Measurements from ENCODE around the gene TIMP3.
"Not testable (repeated sequence)": the region's sequence is repeated elsewhere in the genome, so short reads cannot be mapped to it uniquely, and the experiment has no call there.

TIMP3 gene

DNA sequence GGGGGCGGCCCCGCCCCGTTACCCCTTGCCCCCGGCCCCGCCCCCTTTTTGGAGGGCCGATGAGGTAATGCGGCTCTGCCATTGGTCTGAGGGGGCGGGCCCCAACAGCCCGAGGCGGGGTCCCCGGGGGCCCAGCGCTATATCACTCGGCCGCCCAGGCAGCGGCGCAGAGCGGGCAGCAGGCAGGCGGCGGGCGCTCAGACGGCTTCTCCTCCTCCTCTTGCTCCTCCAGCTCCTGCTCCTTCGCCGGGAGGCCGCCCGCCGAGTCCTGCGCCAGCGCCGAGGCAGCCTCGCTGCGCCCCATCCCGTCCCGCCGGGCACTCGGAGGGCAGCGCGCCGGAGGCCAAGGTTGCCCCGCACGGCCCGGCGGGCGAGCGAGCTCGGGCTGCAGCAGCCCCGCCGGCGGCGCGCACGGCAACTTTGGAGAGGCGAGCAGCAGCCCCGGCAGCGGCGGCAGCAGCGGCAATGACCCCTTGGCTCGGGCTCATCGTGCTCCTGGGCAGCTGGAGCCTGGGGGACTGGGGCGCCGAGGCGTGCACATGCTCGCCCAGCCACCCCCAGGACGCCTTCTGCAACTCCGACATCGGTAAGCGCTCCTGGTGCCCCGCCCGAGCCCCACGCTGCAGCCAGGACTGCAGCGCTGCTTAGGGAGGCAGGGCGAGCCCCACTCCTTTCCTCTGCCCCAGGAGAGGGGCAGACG, at the start of gene TIMP3:
Gene TIMP3, plus strand, starts transcription at position 169 of the 700 bp plus-strand sequence. Its CDS starts 297 bp downstream, at position 466.
- no peak for DNase-seq

DNA sequence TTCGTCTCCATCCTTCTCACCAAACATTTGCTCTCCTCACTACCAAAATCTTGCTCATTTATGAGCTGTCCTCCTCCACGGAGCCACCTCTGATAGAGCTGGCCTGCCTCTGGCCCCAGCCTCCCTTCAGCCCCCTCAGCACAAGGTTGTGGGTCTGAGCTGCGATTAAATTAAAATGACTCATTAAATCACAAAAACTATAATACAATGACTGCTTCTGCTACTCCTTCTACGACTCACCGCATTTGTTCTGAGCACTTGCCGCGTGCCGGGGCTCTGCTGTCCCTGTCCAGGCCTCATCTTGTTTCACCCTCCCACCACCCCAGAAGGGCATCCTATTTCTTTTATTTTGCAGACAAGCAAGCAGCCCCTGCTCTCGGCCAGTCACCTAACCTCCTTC, 49.2 kb upstream of the TIMP3 start:
- no peak for DNase-seq

DNA sequence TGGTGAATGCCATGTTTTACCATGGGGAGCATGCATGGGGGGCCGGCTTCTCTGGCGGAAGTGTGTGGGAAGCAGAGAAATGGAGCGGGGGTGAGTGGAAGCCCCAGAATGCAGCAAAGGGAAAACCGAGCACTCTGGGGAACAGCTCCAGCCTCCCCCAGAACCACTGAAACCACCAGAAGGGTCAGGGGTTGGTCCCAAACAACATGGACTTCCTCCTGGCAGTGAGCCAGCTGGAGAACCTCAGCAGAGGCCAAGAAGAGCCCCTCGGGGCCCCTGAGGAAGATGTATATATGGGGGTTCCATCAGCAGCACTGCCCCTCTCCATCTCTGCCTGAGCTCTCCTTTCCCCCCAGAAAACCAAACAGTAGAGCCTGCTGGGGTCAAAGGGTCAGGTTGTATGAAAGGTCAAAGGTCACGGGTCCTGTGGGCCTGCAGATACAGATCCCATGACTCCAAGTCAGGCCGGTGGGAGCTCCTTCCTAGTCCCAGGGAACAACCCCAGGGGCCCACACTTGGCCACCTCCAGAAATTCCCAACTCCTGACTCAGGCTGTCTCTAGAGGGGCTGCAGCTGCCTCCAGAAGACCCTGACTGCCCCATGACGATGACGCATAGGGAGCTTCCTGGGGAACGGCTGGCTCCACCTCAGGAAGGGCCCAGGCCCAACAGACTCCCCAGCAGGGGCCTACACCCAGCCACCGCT, 48.5 kb upstream of the TIMP3 start:
- DNase-seq = no peak

DNA sequence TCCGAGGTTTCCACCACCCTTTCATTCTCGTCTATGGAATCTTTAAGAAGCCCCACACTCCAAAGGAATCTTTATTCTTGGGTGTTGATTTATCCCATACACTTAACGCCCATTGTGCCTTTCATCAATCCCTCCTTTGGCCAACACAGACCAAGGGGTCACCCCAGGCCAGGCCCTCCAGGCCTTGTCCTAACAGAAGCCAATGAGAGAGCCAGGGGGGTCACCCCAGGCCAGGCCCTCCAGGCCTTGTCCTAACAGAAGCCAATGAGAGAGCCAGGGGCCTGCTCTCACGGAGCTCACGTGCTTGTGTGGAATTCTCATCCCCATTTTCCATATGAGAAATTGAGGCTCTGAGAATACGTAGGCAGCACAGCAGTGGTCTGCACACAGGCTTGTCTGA, 47.9 kb upstream of the TIMP3 start:
- no peak for DNase-seq

DNA sequence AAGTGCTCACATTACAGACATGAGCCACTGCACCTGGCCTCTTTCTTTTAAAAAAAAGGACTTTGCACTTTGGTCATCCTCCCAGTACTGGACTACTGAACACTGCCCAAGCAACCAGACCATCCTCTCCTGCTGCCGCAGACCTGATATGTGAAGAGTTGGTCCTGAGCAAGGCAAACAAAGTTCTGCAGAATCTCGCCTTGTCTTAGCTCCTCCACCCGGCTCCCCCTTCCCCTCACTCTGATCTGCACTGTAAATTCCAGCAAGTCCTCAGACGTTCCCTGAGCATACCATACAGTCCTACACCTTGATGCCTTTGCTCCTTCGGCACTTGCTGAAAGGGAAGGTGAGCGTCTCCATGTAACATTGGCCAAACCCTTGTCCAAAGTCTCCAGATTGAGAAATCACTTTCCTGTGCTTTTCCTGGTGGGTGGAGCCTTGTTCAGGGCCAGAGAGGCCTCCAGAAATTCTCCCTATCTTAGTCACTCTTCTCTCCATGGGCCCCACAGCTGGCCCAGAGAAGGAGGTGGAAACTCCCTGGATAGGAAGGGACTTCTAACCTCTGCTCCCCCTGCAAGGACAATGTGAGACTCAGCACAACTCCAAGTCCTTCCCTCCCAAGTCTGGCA, 47.0 kb upstream of the TIMP3 start:
- no peak for DNase-seq

DNA sequence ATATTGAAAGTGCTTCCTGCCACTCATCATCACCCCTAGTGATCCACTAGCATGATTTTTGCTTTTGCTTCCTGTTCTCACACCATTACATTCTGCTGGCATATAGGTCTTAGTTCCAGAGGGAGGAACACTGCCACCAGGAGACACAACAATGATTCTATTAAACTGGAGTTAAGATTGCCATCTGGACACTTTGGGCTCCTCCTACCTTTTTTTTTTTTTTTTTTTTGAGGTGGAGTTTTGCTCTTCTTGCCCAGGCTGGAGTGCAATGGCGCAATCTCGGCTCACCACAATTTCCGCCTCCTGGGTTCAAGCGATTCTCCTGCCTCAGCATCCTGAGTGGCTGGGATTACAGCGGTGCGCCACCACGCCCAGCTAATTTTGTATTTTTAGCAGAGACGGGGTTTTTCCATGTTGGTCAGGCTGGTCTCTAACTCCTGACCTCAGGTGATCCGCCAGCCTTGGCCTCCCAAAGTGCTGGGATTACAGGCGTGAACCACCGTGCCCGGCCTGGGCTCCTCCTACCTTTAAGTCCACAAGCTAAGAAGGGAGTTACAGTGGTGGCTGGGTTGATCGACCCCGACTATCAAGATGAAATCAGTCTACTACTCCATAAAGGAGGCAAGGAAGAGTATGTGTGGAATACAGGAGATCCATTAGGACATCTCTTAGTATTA, 44.3 kb upstream of the TIMP3 start:
- DNase-seq = not testable (repeated sequence)

DNA sequence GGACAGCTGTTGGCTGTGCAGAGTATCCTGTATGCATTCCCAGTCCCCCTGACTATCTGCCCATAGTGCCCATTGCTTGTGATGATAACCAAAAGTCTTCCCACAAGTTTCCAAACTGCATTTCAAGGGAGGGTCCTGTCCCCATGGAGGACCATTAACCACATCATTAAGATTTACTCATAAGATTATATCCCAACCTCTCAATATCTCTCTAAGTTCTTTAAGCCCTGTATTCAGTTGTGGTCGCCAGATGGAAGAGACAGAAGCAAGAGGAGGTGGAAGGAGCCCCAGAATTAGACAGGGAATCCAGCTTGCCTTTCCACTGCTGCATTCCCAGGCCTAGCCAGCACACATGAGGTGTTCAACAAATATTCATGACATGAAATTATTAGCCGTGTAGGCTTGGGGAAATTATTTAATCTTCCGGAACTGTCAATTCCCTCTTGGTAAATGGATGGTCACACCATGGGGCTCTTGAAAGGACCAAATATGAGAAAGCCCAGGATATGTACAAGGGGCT, 42.6 kb upstream of the TIMP3 start:
- no peak for DNase-seq

DNA sequence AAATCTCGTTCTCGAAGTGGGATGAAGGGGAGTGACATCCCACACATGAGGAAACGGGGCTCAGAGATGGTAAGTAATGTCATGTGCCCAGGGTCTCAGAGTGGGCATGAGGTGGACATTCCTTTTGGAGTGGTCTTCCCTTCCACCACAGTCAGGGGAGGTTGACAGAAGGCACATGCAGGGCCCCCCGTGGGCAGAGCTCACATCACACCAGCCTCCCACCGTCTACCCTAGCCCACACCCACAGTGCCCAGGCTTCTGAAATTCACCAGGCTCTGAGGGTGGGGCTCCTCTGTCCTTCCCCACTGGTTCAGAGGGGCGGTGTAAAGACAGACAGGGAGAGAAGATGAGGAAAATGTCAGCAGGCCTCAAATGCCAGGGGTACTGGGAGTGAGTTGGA, 41.1 kb upstream of the TIMP3 start:
- no peak for DNase-seq

DNA sequence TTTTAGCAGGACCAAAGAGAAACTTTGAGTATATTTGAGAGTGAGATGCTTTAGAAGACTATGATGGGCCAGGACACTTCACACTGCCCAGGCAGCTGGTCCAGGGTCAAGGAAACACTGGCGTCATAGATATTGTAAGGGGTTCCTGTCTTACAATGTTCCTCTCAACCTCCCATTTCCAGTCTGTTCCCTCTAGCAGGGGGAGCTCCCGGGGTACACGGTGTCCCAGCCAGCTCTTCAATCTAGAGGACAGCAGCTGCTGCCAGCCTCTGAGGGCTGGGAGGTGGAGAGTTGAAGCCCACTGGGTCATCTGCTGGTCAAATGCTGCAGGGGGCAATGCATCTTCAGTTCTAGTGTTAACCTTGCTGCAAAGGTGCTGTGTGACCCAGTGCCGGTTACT, 40.7 kb upstream of the TIMP3 start:
- DNase-seq = no peak

DNA sequence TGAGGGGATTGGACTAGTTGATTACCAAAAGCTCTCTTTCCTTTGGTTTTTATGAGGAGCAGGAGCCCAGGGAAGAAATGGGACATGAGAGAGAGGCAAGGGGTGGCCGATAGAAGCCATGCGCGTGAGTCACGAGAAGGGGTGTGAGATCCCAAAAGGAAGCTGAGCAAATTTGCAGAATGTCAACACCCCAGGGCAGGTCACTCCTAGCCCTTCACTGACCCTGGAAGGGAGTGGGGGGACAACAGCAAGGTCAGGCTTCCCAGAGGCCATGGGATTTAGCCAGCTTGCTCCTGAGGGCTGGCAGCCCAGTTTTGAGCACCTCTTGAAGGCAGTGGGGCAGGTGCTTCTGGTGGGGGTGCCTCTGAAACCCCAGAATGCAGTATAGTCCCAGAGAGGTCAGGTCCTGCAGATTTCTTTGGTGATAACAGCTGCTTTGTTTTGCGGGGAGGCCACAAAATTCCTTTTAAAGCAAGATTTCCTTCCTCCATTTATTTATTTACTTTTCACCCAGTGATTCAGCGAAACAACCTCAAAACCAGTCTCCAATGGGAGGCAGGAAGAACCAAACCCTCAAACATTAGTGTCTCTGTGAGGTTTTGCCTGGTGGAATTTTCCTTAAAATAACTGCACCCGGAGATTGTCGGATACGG, 40.1 kb upstream of the TIMP3 start:
- no peak for DNase-seq

DNA sequence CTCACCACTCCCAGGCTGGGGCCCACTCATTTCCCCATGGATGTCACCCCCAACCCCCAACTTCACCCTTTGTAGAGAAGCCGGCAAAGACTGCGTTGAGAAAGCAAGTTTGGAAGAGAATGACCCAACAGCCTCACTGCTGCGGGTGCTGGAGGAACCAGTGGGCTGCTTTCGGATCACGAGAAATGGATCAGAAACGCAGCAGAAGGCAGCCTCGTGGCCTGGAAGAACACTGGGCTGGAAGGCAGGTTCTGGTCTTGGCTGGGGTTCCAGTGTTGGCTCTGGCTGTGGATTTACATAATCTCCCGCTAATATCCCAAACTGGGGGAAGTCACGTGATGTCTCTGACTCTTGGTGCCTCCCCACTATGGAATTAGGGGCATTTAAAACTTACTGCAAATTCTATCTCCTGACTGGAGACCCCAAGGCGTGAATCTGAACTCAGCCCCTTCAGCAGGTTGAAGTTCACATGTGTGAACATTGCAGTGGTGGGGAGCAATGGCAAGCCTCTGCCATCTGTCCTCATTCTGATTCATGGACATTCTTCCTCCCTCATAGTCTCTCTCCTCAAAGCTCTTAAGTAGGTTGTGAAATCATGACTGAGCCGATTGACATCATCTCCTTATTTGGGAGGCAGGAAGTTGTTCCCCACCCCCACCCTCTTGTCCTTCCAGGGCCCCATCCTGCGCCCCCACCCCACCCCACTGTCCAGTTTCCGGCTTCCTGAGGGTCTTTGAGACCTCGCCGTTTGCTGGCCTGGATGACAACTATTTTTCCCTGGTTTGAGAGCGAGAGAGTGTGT, 37.0 kb upstream of the TIMP3 start:
- no peak for DNase-seq

DNA sequence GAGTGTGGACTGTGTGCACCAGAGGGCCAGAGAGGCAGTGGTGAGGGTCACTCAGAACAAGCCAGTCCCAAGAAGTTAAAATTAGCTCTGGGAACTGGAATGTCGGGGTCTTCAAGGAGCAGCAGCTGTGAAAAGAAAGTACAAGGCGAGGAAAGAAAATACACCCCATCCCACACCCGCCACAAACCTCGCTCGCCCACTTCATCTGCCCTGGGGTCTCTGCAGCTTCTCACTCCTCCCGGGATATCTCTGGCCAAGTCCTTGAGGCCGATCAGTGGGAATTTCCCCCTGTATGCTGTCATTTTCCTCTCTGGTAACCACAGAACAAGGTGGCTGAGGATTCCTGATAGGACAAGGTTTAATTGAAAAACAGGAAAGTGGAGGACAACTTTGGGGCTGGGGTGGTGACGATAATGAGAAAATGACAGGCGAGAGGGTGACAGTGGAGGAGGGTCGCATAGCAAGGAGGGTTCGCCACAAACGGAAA, 36.3 kb upstream of the TIMP3 start:
- DNase-seq = no peak

DNA sequence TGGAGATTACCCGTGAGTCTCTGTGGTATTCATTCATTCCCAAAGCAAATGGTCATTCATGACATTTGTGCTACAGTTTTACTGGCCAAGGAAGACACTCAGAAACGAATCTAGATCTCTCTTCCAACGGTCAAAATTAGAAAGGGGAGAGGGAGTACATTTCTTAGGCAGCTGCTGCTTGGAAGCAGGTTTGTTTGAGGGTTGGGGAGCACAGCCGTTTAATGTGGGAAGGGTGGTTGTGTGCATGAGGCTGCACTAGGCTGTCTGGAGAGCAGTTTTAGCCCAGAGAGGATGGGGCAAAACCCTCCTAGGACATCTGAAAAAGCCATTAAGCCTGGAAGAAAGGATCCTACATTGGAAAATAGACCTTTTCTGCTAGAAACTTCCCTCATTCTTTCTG, 29.7 kb upstream of the TIMP3 start:
- DNase-seq = no peak

DNA sequence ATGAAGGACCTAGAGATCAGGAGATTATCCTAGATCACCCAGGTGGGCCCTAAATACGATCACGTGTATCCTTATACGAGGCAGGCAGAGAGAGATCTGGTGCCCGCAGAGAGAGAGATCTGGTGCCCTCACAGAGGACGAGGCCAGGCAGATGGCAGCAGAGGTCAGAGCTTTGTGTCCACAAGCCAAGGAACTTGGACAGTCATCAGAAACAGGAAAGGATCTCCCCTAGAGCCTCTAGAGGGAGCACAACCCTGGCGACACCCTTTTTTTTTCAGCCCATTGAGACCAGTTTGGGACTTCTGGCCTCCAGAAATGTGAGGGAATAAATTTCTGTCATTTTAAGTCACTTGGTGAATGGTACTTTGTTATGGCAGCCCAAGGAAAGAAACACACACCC, 25.5 kb upstream of the TIMP3 start:
- no peak for DNase-seq

DNA sequence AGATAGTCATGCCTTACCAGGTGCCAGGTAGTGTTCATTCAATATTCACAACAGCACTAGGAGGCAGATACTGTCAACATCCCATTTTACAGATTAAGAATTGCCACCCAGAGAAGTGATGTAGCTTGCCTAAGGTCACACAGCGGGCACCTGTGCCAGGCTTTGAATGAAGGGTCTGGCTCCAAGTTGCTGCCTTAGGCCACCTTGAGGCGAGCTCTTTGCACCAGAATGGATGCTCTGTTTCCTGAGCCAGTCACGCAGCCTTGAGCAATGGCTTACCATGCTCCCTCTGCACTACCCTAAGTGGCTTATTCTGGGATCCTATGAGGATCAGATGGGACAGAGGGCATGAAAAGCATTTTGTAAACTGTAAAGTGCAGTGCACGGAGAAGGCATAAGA, 25.1 kb upstream of the TIMP3 start:
- no peak for DNase-seq

DNA sequence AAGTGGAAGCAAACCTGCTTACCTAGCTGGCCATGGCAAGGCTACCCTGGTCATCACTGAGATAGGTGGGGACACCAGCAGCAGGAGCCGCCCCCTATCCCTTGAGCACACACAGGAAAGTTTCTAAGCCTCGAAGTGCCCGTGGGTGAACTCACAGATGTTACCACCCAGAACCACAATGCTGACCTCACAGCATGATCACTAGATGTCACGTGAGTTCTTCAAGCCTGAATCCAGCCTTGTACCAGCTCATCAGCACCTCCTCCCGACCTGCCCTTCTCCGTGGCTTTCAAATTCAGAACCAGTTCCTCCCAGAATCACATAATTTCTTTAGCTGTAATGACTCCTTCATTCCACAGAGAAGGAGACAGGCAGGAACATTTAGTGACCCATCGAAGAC, 24.7 kb upstream of the TIMP3 start:
- DNase-seq = no peak

DNA sequence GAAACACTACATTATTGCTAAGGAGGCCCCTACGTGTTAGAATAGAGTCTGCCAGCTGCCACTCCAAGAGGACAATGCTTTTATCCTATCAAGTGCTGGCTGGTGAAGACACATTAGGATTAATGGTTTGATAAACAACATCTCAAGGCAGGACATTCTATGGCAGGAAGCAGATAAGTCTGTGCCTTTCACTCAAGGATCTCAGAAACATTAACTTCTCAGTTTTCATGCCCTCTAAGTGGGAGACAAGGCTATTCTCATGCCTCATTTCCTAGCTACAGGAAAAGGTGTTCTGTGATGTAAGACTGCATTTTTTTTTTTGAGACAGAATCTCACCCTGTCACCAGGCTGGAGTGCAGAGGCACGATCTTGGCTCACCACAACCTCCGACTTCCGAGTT, 23.5 kb upstream of the TIMP3 start:
- DNase-seq = no peak

DNA sequence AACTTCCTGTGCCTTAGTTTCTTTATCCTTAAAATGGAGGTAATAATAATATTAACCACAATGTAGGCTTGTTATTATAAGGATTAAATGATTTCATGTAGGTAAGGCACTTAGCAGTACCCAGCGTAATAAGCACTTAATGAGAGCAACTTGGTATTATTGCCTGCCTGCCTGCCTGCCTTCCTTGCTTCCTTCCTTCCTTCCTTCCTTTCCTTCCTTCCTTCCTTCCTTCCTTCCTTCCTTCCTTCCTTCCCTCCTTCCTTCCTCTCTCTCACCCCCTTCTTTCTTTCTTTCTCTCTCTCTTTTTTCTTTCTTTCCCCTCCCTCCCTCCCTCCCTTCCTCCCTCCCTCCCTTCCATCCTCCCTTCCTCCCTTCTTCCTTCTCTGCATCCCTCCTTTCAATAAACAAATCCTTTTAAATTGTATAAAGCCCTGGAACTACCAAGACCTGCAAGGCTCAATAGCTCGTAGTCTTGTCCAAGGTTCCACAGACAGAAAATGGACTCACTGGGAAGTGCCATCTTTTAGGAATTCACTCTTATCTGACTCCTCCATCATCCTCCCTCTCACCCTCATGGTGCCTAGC, 20.7 kb upstream of the TIMP3 start:
- no peak for DNase-seq

DNA sequence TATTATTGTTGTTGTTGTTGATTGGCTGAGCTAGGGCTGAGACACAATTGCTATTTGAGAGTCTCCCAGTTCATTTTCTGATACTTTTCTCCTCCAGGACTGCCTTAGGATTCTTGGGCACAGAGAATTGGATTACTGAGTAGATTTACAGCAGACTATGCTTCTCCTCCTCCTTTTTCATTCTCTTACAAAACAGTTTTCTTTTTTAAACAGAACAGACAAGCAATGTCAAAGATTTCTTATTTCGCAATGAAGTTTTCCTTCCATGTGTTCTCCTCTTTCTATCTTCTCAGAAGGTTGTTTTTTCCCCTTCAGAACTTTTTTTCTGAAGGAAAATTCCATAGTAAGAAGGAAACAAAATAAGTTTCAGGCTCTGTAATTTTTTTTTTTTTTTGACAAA, 19.8 kb upstream of the TIMP3 start:
- no peak for DNase-seq

DNA sequence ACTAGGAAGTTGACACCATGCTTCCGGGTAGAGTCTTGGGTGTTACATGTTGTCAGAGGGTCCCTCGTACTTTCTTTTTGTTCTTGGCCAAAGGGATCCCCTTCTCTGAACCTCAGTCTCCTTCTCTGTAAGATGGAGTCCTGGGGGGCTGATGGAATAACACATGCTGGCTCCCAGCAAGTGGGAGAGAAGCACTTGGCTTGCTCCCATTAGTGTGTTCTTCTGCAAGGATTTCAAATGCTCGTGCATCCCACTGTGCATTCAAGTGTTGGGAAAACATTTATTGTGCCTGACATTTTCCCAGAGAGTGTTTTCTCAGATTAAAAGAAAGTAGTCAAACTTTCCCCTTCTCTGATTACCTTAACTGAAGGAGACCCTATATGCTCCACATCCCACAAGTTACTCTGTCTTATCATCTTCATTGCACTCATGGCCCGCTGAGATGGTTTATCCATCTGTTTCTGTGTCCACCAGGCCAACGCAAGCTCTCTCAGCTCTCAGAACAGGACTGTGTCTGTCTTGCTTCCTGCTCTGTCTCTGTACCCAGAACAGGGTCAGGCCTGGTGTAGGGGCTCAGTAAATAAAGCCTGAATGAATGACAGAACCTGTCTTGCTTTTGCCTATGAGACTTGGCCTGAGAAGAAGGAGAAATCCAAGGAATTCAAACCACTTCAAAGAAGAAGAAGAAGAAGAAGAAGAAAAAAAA, 16.0 kb upstream of the TIMP3 start:
- no peak for DNase-seq

DNA sequence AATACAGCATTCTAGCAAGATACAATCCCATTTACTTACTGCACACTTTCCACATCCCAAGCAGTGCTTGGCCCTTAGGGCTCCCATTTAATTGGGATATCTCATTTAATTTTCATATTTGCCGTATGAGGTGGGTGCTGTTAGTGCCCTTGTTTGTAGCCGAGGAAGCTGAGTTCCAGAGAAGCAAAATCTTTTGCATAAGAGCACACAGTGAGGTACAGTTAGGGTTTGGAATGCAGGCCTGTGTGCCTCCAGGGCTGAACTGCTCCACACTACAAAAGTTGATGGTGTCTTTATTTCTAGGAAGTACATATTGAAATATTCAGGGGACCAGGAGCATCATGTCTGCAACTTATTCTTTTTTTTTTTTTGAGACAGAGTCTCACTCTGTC, 15.5 kb upstream of the TIMP3 start:
- no peak for DNase-seq

All from activated naive CD4-positive, alpha-beta T cell treated with anti-CD3 and anti-CD28 coated beads, Interleukin-2, amount 50 U/mL, for 16 hours (primary cell).